ENCODE results near the gene MEIS2. TPM values are rescaled to one million over a fixed set of nuclear protein-coding genes. Genes with fewer than 3 reads are reported as not detected.

MEIS2 gene
- total and polyA plus RNA-seq, 2 of the 13 experiments (the other 11 are each of a cell fraction or from before 2014, with no cell fraction given) = 10.7 to 12.4 TPM

- H3K27ac ChIP-seq (ENCODE audit: extremely low read length, insufficient read depth, low read length) = no peak overlapping the region
- WGBS (ENCODE audit: low lambda C conversion rate) = 94% methylated on average over 3 of the region's 3 CpGs
- no peaks in the 10 kb centered on the region for H3K27me3 ChIP-seq (ENCODE audit: control insufficient read depth in 1 of 2, insufficient read depth in 2 of 2, low read length in 2 of 2)
- H3K4me1 ChIP-seq (ENCODE audit: insufficient read depth, low read length) = 0 out of 2 replicates have a peak, but pooled peaks cover 8% of the 10 kb centered on the region
- no peaks in the 10 kb centered on the region for H4K20me1 ChIP-seq (ENCODE audit: insufficient read depth, low read length)
- in situ Hi-C loops (cut with HindIII; ENCODE audit: extremely low pct_ligation_motif_present, low pct_unique_long_range_greater_than_20kb) (no loop called here), intact Hi-C loops (cut with micrococcal nuclease; ENCODE audit: unreplicated experiment) (no loop called here)
- no peak overlapping the region for H2AFZ ChIP-seq (ENCODE audit: low read length)
- DNase-seq (ENCODE audit: low spot score) = no peak
- CTCF ChIA-PET (ENCODE audit: low intra/inter-chr PET ratio, low total read pairs) = no interaction called here
- POLR2A ChIA-PET = no interaction called here
- BruUV-seq (replicated peaks) = no TSS peak
- no peaks in the 10 kb centered on the region for H3K79me2 ChIP-seq (ENCODE audit: insufficient read depth, low read length)
- H3K9ac ChIP-seq (ENCODE audit: insufficient read depth, low read depth, low read length) = no peak overlapping the region
- no peak overlapping the region for H3K4me2 ChIP-seq (ENCODE audit: low read depth, low read length)
- ATAC-seq = no peak
- H3K4me3 ChIP-seq (replicated peaks in 1 of 3; ENCODE audit: insufficient read depth in 1 of 3, low read depth in 2 of 3, low read length in 3 of 3) = no peak overlapping the region
- 0 out of 5 replicates have a peak, but pooled peaks cover 0 to 6% of the 10 kb centered on the region in 2 experiments for H3K36me3 ChIP-seq (replicated peaks in 1 of 2; ENCODE audit: control insufficient read depth in 1 of 2, insufficient read depth in 2 of 2, low read length in 2 of 2)
- no peak for TF ChIP-seq MYPOP (CRISPR knock-in tag; IDR thresholded peaks at IDR 0.05)
- TF ChIP-seq ZFP91 (CRISPR knock-in tag; IDR thresholded peaks at IDR 0.05; ENCODE audit: borderline replicate concordance) = no peak
- no peaks in the 10 kb centered on the region for H3K9me3 ChIP-seq (ENCODE audit: low read length)
- FAIRE-seq = no peak
These were observed 29.2 kb downstream of the MEIS2 start for GRCh38 chr15:37071134-37071533.

- in situ Hi-C loops (cut with HindIII; ENCODE audit: extremely low pct_ligation_motif_present, low pct_unique_long_range_greater_than_20kb) (no loop called here), intact Hi-C loops (cut with micrococcal nuclease; ENCODE audit: unreplicated experiment) (no loop called here)
- no peak overlapping the region for H3K9ac ChIP-seq (ENCODE audit: insufficient read depth, low read depth, low read length)
- H3K79me2 ChIP-seq (ENCODE audit: insufficient read depth, low read length) = no peaks in the 10 kb centered on the region
- BruUV-seq (replicated peaks) = no TSS peak
- DNase-seq (ENCODE audit: low spot score) (no peak), FAIRE-seq (no peak), ATAC-seq (no peak)
- no peak overlapping the region for H3K4me2 ChIP-seq (ENCODE audit: low read depth, low read length)
- H3K27me3 ChIP-seq (ENCODE audit: control insufficient read depth in 1 of 2, insufficient read depth in 2 of 2, low read length in 2 of 2) = no peaks in the 10 kb centered on the region
- no peaks in the 10 kb centered on the region for H4K20me1 ChIP-seq (ENCODE audit: insufficient read depth, low read length)
- H3K27ac ChIP-seq (ENCODE audit: extremely low read length, insufficient read depth, low read length) = no peak overlapping the region
- H3K4me3 ChIP-seq (replicated peaks in 1 of 3; ENCODE audit: insufficient read depth in 1 of 3, low read depth in 2 of 3, low read length in 3 of 3) = no peak overlapping the region
- CTCF ChIA-PET (ENCODE audit: low intra/inter-chr PET ratio, low total read pairs) = no interaction called here
- no peaks in the 10 kb centered on the region for H3K9me3 ChIP-seq (ENCODE audit: low read length)
- no peak overlapping the region for H2AFZ ChIP-seq (ENCODE audit: low read length)
- H3K36me3 ChIP-seq (replicated peaks in 1 of 2; ENCODE audit: control insufficient read depth in 1 of 2, insufficient read depth in 2 of 2, low read length in 2 of 2) = 0 out of 5 replicates have a peak, but pooled peaks cover 0 to 3% of the 10 kb centered on the region in 2 experiments
- TF ChIP-seq SMAD3 (CRISPR knock-in tag; IDR thresholded peaks at IDR 0.05) (no peak), CHCHD3 (CRISPR knock-in tag; IDR thresholded peaks at IDR 0.05) (no peak), DBP (CRISPR knock-in tag; IDR thresholded peaks at IDR 0.05; ENCODE audit: not compliant biosample characterization) (no peak), RBAK (CRISPR knock-in tag; IDR thresholded peaks at IDR 0.05) (no peak)
- POLR2A ChIA-PET = no interaction called here
- WGBS (ENCODE audit: low lambda C conversion rate) = 86% methylated on average over 2 of the region's 2 CpGs
- H3K4me1 ChIP-seq (ENCODE audit: insufficient read depth, low read length) = 0 out of 2 replicates have a peak, but pooled peaks cover 8% of the 10 kb centered on the region
These were observed 29.7 kb downstream of the MEIS2 start for GRCh38 chr15:37070686-37071085.

Measured in HepG2 (cell line).